ENCODE data around the gene BTBD19.

DNA sequence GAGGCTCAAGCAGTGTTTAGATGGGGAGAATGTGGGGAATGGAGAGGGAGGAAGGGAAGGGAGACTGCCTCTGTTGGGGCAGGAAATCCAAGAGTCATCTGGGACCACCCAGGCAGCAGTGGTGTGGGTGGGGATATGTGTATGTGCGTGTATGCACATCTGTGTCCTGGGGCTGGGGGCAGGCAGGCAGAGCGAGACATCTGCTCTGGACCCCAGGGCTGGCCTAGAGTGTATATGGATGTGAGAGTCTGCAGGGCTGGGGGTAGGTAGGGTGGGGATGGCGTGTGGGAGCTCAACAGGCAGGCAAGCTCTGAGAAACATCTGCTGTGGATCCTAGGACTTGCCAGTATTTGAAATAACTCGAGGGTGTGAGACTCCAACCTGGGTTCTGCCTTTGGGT, 31.3 kb downstream of the BTBD19 start:
- TF ChIP-seq YY1 (IDR thresholded peaks at IDR 0.05; ENCODE audit: insufficient read depth, insufficient read length) (no peak), ZNF274 (IDR thresholded peaks at IDR 0.05; ENCODE audit: low read depth, low read length) (no peak), SUZ12 (IDR thresholded peaks at IDR 0.05; ENCODE audit: extremely low read depth, insufficient read depth, insufficient read length) (no peak)
